NCI-H748 (cell line): ENCODE measurements around the gene SPRYD3.
"Not testable (repeated sequence)": the region's sequence is repeated elsewhere in the genome, so short reads cannot be mapped to it uniquely, and the experiment has no call there.

Experiments used
- DNase-seq: peaks from one replicate; lab custom pipeline; 2025; ENCODE audit not compliant: unreplicated experiment; lab: John Stamatoyannopoulos, UW

The SPRYD3 gene

DNA sequence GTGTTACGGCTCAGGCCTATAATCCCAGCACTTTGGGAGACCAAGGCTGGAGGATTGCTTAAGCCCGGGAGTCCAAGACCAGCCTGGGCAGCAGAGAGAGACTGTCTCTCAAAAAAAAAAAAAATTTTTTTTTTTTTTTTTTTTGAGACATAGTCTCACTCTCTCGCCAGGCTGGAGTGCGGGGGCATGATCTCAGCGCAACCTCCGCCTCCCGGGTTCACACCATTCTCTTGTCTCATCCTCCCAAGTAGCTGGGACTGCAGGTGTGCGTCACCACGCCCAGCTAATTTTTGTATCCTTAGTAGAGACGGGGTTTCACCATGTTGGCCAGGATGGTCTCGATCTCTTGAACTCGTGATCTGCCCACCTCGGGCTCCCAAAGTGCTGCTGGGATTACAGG, 52.2 kb downstream of the SPRYD3 start:
- not testable (repeated sequence) for DNase-seq

DNA sequence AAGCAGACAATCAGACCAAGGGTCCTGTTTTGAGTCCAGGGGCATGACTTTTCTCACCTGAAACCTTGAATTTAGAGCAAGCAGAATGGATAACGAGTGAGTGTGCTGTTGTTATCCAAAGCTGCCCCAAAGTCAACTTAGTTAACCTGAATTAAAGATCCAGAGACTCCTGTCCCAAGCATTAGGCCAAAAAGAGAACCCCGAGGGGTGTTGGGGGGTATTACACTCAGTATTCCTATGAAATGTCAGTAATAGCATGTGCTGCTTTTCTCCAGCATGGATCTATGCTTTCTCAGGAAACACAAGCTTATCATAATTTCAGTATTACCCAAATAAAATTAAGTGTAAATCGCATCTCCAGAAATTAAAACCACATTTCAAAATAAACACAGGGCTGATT, 53.9 kb downstream of the SPRYD3 start:
- no peak for DNase-seq

DNA sequence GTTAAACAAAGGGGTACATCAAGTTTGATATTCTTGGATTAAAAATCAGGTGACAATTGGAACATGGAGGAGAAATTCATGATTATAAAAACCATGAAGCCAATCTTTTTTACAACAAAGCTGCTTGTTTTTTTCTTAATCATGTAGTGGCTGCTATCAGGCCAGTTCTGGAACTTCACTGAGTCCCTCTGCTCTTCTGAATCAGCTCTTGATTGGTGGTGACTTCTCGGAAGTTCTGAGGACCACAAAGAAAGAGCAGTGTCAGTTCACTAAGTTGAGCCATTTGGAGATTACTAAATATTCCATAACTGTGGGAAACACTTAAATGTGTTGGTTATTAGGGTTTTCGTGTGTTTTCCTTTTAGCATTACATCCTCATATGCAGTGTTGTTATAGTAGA, 64.5 kb downstream of the SPRYD3 start:
- no peak for DNase-seq
